Astrocyte of the spinal cord (primary cell): ENCODE results near the gene MGME1.

ENCODE experiments used
- DNase-seq: peaks from one replicate; pipeline ENCODE4 v3.0.0; 2011; ENCODE audit warnings: low read depth, low spot score
- H3K4me3 ChIP-seq: 2 replicates; pipeline ENCODE4 v1.5.1; 2011; ENCODE audit warnings: low read depth, mild to moderate bottlenecking, low read length, moderate library complexity
- in situ Hi-C: cut with HindIII; loops from 2 replicates; pipeline ENCODE4 v1.10.0; 2017; ENCODE audit warnings: low sequenced_read_pairs
- TF ChIP-seq, protein P1 (sequence below): IDR thresholded peaks from 2 replicates; pipeline ENCODE4 v1.5.1; 2012; ENCODE audit warnings: low read depth, mild to moderate bottlenecking, low read length, inconsistent platforms

The MGME1 gene

DNA sequence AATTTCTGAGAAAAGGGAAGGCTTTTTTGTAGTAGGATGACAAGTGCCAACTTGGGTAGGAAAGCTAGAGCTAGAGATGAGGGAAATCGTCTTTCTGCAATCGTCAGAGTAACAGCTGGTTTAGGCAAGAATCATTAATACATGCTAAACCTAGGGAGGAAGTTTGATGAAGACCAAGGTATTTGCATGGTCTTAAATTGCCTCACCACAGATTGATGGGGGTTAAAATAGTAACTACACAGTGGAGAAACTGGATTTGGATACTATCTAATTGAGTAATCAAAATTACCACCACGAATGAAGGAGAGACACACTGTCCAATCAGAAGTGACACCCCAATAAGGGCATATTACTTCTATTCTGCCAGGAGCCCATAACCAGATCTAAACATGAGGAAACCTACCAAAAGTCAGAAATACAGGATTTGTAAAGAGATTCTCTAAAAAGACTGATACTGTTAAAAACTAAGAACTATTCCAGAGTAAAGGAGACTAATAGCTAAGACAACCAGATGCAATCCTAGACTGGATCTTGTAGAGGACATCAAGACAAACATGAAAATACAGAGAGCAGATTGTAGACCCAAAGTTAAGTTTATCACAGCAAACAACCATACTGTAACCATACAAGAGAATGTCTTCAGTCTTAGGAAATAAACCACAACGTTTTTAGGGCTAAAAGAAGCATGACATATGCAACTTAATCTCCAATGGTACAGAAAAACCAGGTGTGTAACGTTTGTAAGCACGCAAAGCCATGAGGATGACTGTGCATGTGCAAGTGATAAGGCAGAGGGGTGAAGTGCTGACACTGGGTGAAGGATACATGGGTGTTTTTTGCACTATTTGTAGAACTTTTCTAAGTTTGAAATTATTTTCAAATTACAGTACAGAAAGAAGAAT lies 22.0 kb upstream of the MGME1 start:
- in situ Hi-C loops: no loop called here
- no peak overlapping the region for H3K4me3 ChIP-seq
- TF ChIP-seq, protein P1, sequence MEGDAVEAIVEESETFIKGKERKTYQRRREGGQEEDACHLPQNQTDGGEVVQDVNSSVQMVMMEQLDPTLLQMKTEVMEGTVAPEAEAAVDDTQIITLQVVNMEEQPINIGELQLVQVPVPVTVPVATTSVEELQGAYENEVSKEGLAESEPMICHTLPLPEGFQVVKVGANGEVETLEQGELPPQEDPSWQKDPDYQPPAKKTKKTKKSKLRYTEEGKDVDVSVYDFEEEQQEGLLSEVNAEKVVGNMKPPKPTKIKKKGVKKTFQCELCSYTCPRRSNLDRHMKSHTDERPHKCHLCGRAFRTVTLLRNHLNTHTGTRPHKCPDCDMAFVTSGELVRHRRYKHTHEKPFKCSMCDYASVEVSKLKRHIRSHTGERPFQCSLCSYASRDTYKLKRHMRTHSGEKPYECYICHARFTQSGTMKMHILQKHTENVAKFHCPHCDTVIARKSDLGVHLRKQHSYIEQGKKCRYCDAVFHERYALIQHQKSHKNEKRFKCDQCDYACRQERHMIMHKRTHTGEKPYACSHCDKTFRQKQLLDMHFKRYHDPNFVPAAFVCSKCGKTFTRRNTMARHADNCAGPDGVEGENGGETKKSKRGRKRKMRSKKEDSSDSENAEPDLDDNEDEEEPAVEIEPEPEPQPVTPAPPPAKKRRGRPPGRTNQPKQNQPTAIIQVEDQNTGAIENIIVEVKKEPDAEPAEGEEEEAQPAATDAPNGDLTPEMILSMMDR: no peak

GRCh38 chr20:17947474-17947815 lies 21.4 kb upstream of the MGME1 start:
- TF ChIP-seq, protein P1: no peak
- in situ Hi-C loops: no loop called here

More for the DNA sequence above, 22.0 kb upstream of the MGME1 start:
- no peak for DNase-seq

DNA sequence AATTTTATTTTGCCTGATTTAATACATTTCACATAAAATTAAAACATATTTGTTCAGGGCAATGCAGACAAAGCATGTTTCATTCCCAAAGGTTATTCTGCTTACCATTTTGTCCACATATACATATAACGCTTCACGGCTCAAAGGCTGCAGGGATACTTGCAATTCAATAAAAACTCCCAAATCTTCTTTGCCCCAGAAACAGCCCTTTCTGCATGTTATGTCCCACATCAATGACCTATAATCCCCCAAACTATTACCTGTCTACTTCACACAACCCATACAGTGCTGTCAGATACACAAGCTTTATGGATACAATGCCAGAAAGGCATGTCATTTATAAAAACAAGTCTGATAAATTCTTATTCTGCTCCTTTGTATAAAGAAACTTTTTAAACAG lies 20.4 kb upstream of the MGME1 start:
- TF ChIP-seq, protein P1: no peak
- no peak for DNase-seq
- no peak overlapping the region for H3K4me3 ChIP-seq
- in situ Hi-C loops: no loop called here

More at GRCh38 chr20:17947474-17947815, 21.4 kb upstream of the MGME1 start:
- no peak for DNase-seq
- no peak overlapping the region for H3K4me3 ChIP-seq

GRCh38 chr20:17949899-17950298 lies 18.9 kb upstream of the MGME1 start:
- DNase-seq: no peak
- in situ Hi-C loops: no loop called here
- TF ChIP-seq, protein P1: no peak

GRCh38 chr20:17950670-17951069 lies 18.1 kb upstream of the MGME1 start:
- TF ChIP-seq, protein P1: no peak
- no peak overlapping the region for H3K4me3 ChIP-seq
- no peak for DNase-seq
- in situ Hi-C loops: no loop called here

More at GRCh38 chr20:17949899-17950298, 18.9 kb upstream of the MGME1 start:
- H3K4me3 ChIP-seq: no peak overlapping the region

DNA sequence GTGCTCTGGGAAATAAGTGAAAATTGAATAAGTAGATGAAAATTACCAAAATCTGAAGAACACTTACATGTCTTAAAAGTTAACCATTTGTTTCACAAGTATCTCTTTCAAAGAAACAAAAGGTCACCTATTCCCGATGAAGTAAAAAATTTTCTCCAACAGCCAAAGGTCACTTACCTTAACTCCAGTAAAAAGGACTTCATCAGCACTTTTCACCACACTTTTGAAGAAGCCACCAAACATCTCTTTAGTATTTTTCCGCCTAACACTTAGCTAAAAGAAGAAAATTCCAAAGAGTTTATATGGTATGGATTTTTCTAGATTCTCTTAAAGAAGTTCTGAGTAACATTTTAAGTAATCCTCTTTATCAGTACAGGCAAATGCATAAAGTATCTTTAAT lies 17.5 kb upstream of the MGME1 start:
- DNase-seq: no peak
- no peak overlapping the region for H3K4me3 ChIP-seq
- TF ChIP-seq, protein P1: no peak
- in situ Hi-C loops: no loop called here
